Large intestine (tissue), 3 donors: Measurements from ENCODE around the gene SPECC1. TPM values are rescaled to one million over a fixed set of nuclear protein-coding genes. Genes with fewer than 3 reads are reported as not detected.
"Not testable (repeated sequence)": the region's sequence is repeated elsewhere in the genome, so short reads cannot be mapped to it uniquely, and the experiment has no call there.

Source experiments
- DNase-seq, 2 donors: peaks; one replicate each; pipeline versions ENCODE4 v3.0.0 to v3.0.0-alpha.2; 2013
- H3K27ac ChIP-seq: one replicate; pipeline ENCODE4 v1.5.1; 2013; ENCODE audit warnings: low read length
- H3K27me3 ChIP-seq: 2 replicates; pipeline ENCODE4 v1.6.1; 2013; ENCODE audit warnings: low read length; ENCODE audit not compliant: control insufficient read depth, insufficient read depth
- H3K36me3 ChIP-seq: 2 replicates; pipeline ENCODE4 v1.6.1; 2013; ENCODE audit warnings: low read length; ENCODE audit not compliant: control insufficient read depth, insufficient read depth
- H3K4me1 ChIP-seq: one replicate; pipeline ENCODE4 v1.6.1; 2013; ENCODE audit warnings: low read length; ENCODE audit not compliant: control insufficient read depth, insufficient read depth
- H3K4me3 ChIP-seq: one replicate; pipeline ENCODE4 v1.5.1; 2013; ENCODE audit warnings: low read length
- H3K9me3 ChIP-seq: one replicate; pipeline ENCODE4 v1.6.1; 2013; ENCODE audit warnings: mild to moderate bottlenecking, low read depth, low read length, moderate library complexity; ENCODE audit not compliant: control insufficient read depth
- WGBS: methylation state at CpG from one replicate; pipeline ENCODE4 v1.1.5; 2013; ENCODE audit warnings: low lambda C conversion rate; ENCODE audit not compliant: insufficient coverage; 5-methylcytosine and 5-hydroxymethylcytosine counted together
- polyA plus RNA-seq: library from polyadenylated mRNA; unstranded; fragments of 120-200 nt; gene quantifications from one replicate; pipeline ENCODE4 v1.2.1, GENCODE V29; 2013

SPECC1 gene
- polyA plus RNA-seq, 1 donor = 29.3 TPM

- peaks cover 7% of the 10 kb centered on the region for H3K27me3 ChIP-seq
- no peaks in the 10 kb centered on the region for H3K36me3 ChIP-seq
- no peaks in the 10 kb centered on the region for H3K9me3 ChIP-seq
- no peak for DNase-seq
- WGBS = no CpG with 5 or more reads among the region's 2 CpGs
- no peaks in the 10 kb centered on the region for H3K4me1 ChIP-seq
- H3K27ac ChIP-seq = no peak overlapping the region
- no peak overlapping the region for H3K4me3 ChIP-seq
These were observed 83.9 kb downstream of the SPECC1 start for GRCh38 chr17:20092973-20093626.

DNA sequence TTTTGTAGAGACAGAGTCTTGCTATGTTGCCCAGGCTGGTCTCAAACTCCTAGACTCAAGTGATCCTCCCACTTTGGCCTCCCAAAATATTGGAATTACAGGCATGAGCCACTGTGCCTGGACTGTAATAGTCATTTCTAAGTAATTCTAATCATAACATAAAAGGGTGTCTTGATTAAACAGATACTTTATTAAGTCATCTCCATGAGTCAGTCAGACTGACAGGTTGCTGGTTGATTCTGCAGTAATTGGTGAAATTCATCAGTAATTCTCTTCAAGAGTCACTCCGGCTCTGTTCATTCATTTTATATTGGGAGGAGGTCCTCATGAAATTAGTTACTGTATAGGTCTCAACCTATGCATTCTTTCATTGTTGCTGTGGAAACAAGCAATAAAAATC lies 85.6 kb downstream of the SPECC1 start:
- Histone ChIP-seq H3K27ac (no peak overlapping the region), H3K27me3 (peaks cover 7% of the 10 kb centered on the region), H3K36me3 (no peaks in the 10 kb centered on the region), H3K4me3 (no peak overlapping the region), H3K4me1 (no peaks in the 10 kb centered on the region), H3K9me3 (no peaks in the 10 kb centered on the region)
- WGBS = no CpG with 5 or more reads among the region's 1 CpG
- no peak for DNase-seq

DNA sequence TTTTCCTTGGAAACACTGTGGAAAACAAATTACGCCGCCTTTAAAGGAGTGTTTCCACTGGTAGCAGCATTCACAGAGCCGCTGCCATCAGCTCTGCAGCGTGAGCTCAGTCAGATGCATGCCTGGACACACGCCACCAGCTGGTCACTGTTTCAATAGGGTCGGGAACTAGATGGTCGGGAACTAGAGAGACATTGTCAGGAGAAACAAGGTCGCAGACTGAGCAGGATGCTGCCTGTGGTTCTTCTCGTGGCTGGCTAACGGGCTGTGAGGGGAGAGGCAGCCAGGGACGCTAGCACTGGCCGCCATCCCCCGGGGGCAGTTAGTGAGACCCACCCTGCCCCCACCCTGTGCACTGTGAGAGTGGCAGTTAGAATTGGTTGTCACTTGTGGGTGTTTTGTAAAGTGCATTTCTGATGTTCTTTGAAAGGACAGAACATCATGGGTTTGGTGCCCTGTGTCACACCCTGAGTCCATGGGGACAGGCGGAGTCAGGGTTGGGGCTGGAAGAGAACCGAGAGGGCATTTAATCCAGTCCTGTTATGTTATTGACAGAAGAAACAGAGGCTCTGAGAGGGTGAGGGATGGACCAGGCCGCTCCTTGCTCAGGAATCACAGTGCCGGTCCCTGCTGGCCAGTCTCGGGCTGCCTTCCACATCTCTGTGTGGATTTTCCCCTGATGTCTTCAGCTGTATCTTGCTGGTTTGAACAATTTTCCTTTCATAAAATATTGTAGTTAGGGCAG lies 86.3 kb downstream of the SPECC1 start:
- WGBS = 20% methylated on average over 1 of the region's 18 CpGs
- peak; percentile 31 for DNase-seq
- no peak overlapping the region for H3K4me3 ChIP-seq
- no peaks in the 10 kb centered on the region for H3K9me3 ChIP-seq
- no peak overlapping the region for H3K27ac ChIP-seq
- no peaks in the 10 kb centered on the region for H3K36me3 ChIP-seq
- no peaks in the 10 kb centered on the region for H3K4me1 ChIP-seq
- peaks cover 7% of the 10 kb centered on the region for H3K27me3 ChIP-seq

GRCh38 chr17:20096430-20096829 lies 87.3 kb downstream of the SPECC1 start:
- no peak for DNase-seq
- no peaks in the 10 kb centered on the region for H3K4me1 ChIP-seq
- H3K36me3 ChIP-seq = no peaks in the 10 kb centered on the region
- no peak overlapping the region for H3K27ac ChIP-seq
- H3K4me3 ChIP-seq = no peak overlapping the region
- H3K9me3 ChIP-seq = no peaks in the 10 kb centered on the region
- H3K27me3 ChIP-seq = peaks cover 7% of the 10 kb centered on the region
- WGBS = no CpG with 5 or more reads among the region's 8 CpGs

- no CpG with 5 or more reads among the region's 6 CpGs for WGBS
- Histone ChIP-seq H3K4me1 (no peaks in the 10 kb centered on the region), H3K36me3 (no peaks in the 10 kb centered on the region), H3K27ac (no peak overlapping the region), H3K9me3 (no peaks in the 10 kb centered on the region), H3K4me3 (no peak overlapping the region), H3K27me3 (peaks cover 8% of the 10 kb centered on the region)
- DNase-seq = no peak
These were observed 88.2 kb downstream of the SPECC1 start for GRCh38 chr17:20097330-20097729.

DNA sequence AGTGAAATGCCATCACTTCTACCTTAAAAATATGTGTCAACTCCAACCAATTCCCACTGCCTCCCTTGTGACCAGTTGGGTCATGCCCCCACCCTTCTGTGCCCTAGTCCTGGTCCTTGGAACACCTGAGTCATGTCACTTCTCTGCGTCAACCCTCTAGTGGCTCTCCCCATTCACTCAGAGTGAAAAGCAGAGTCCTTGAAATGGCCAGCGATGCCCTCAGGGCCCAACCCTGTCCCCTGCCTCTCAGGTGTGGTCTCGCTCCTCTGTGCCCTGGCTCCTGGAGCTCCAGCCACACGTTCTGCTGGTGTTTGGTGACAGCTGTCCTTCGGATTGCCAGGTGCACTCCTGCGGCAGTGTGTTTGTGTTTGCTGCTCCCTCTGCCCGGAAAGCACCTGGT lies 89.2 kb downstream of the SPECC1 start:
- no peak overlapping the region for H3K27ac ChIP-seq
- no peak overlapping the region for H3K4me3 ChIP-seq
- no peak for DNase-seq
- H3K4me1 ChIP-seq = no peaks in the 10 kb centered on the region
- no peaks in the 10 kb centered on the region for H3K9me3 ChIP-seq
- no peaks in the 10 kb centered on the region for H3K36me3 ChIP-seq
- no CpG with 5 or more reads among the region's 7 CpGs for WGBS
- H3K27me3 ChIP-seq = peaks cover 14% of the 10 kb centered on the region

- not testable (repeated sequence) for H3K4me3 ChIP-seq, H3K9me3 ChIP-seq, H3K27ac ChIP-seq, H3K36me3 ChIP-seq, H3K4me1 ChIP-seq, DNase-seq
- peaks cover 16% of the 10 kb centered on the region for H3K27me3 ChIP-seq
- no CpG with 5 or more reads among the region's 3 CpGs for WGBS
These were observed 91.6 kb downstream of the SPECC1 start for GRCh38 chr17:20100806-20101205.

DNA sequence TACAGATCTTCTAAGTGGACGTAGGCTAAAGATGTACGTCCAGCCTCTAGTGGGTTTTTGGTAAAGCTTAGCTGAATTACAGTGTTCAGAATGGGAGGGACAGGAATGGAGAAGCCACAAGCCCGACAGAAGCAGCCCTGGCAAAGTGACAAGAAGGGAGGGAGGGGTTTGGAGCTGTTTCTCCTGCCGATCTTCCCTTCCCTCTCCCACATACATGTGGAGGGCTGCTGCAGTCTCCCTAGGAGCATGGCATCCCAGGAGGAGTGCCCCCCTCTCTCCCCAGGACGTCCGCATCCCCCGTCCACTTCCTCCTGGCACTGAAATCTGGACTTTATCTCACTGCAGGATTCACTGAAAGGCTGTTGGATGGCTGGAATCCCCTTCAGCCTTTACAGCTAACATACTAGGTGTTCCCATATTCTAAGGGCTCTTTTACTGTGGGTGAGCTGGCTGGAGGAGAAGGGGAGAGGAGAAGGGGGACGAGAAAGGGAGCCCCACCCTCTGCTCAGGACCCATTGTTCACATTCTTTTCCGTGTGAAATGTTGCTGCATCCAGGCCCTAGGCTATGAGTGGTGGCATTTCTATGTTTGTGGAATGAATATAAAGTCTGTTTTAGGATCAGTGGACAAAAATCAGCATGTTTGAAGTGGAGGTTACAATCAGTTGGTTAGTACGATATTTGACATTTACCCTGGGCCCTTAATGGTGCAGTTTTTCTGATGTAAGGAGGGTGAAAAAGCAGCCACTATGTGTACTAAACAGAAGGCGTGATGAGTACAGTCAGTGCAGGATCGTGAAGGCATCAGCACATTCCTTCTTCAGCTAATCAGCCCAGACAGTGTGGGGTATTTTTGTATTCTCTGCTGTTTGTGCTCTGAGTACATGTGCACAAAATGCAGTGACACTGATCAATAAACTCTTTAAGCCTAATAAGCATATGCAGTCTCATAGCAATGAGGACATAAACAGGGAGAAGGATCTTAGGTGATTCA lies 94.6 kb downstream of the SPECC1 start:
- Histone ChIP-seq H3K4me1 (no peaks in the 10 kb centered on the region), H3K27me3 (peaks cover 18% of the 10 kb centered on the region), H3K4me3 (no peak overlapping the region), H3K9me3 (no peaks in the 10 kb centered on the region), H3K27ac (no peak overlapping the region), H3K36me3 (no peaks in the 10 kb centered on the region)
- 40% methylated on average over 2 of the region's 12 CpGs for WGBS
- no peak for DNase-seq

DNA sequence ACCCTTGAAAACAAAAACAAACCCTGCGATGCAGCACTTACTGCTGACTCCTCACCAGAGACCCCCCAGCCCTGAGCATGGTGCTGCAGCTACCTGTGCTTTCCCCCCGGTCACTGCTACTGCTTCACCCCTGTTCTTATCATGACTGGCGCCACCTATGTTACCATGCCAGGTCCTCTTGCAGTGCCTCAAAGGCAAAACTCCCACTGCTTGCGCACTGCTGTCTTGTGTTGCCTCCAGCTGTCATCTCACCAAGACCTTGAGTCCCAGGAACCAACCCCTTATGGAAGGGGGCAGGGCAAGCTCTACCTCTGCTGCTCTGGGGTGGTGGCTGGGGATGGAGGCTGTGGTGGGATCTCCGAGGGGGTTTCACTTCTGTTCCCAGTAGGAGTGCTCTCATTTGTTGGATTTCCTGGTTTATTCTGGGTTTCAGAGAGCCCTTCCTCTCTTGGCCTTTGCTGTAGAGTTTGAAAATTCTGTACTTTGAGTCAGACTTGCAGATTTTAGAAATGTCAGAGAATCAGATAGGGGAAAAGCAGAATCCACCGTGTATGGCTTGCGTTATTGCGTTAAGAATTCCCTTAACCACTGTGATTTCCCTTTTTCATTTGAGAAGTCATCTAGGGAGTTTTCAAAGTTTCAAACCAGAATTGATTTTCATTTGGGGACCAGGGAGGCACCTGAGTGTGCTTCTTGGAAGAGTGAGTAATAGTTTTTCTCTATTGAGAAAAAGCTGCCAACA lies 96.6 kb downstream of the SPECC1 start:
- H3K4me1 ChIP-seq = no peaks in the 10 kb centered on the region
- WGBS = 100% methylated on average over 1 of the region's 8 CpGs
- no peaks in the 10 kb centered on the region for H3K36me3 ChIP-seq
- H3K27me3 ChIP-seq = peaks cover 19% of the 10 kb centered on the region
- no peak overlapping the region for H3K27ac ChIP-seq
- no peaks in the 10 kb centered on the region for H3K9me3 ChIP-seq
- H3K4me3 ChIP-seq = no peak overlapping the region
- no peak for DNase-seq

- not testable (repeated sequence) for DNase-seq, H3K9me3 ChIP-seq
These were observed 97.3 kb downstream of the SPECC1 start for GRCh38 chr17:20106446-20106845.

More at GRCh38 chr17:20106446-20106845, 97.3 kb downstream of the SPECC1 start:
- H3K36me3 ChIP-seq, H3K4me3 ChIP-seq, H3K27ac ChIP-seq, H3K4me1 ChIP-seq: not testable (repeated sequence)
- H3K27me3 ChIP-seq = peaks cover 19% of the 10 kb centered on the region
